HG03196 (cell line): ENCODE results near the gene PGGHG.
"Not testable (repeated sequence)": the region's sequence is repeated elsewhere in the genome, so short reads cannot be mapped to it uniquely, and the experiment has no call there.

Source experiments
- ATAC-seq: cut with Tn5 transposase; IDR thresholded peaks from one replicate; pipeline ENCODE4 v1.9.1; 2021; ENCODE audit not compliant: unreplicated experiment

Gene PGGHG

GRCh38 chr11:326842-327580 is 38.1 kb downstream of the PGGHG start:
- ATAC-seq = peak; percentile 71

DNA sequence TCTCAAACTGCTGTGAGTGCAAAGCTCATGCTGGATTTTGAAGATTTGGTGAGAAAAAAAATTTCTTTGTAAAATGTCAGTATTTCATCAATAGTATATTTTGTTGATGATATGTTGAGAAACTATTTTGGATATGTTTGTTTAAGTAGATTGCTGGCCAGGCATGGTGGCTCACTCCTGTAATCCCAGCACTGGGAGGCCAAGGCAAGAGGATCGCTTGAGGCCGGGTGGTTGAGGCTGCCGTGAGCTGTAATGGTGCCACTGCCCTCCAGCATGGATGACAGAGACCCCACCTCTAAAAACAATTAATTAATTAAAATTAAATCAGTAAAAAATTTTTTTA is 38.6 kb downstream of the PGGHG start:
- ATAC-seq = no peak

DNA sequence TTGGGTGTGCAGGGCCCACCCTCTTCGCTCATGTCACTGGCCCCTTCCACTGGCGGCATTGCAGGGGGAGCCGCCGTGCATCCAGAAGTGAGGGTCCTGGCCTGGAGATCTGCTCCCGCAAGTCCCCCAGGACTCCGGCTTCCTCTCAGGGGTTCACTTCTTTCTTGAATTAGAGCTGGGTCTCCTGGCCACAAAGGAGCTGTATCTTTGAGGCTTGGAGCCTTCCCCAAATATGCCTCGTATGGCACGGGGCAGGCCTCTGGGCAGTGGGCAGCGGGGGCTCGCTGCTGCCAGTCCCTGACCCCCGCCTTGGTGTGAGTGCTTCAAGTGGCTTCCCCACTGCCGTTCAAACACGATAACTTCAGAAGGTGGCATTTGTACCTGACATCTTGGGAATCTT is 39.1 kb downstream of the PGGHG start:
- no peak for ATAC-seq

DNA sequence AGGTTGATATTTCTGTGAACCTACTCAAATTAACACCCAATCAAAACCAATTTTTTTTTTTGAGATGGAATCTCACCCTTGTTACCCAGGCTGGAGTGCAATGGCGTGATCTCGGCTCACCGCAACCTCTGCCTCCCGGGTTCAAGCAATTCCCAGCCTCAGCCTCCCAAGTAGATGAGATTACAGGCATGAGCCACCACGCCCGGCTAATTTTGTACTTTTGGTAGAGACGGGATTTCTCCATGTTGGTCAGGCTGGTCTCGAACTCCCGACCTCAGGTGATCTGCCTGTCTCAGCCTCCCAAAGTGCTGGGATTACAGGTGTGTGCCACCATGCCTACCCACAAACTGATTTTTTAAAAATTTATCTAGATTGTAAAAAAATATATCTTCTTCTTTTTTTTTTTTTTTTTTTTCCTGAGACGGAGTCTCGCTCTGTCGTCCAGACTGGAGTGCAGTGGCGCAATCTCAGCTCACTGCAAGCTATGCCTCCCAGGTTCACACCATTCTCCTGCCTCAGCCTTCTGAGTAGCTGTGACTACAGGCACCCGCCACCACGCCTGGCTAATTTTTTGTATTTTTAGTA is 39.7 kb downstream of the PGGHG start:
- ATAC-seq = not testable (repeated sequence)

GRCh38 chr11:329886-330253 is 40.9 kb downstream of the PGGHG start:
- no peak for ATAC-seq

DNA sequence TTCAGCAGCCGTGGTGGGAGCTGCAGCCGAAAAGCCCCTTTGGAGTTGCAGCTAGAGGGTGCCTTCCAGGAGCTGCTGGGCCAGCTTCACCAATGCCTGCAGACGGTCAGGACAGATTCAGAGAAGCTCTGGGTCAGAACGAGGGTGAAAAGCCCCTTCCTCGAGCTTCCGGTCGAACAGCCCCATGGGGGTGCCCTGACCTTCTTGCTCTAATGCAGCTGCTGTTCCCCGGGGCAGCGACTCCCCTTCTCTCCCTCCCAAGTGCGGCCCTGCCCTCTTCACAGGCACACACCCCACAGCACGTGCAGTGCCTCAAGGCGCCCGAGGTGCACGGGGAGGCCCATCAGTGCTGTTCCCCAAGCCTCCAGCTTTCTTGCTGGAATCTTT is 41.4 kb downstream of the PGGHG start:
- no peak for ATAC-seq

DNA sequence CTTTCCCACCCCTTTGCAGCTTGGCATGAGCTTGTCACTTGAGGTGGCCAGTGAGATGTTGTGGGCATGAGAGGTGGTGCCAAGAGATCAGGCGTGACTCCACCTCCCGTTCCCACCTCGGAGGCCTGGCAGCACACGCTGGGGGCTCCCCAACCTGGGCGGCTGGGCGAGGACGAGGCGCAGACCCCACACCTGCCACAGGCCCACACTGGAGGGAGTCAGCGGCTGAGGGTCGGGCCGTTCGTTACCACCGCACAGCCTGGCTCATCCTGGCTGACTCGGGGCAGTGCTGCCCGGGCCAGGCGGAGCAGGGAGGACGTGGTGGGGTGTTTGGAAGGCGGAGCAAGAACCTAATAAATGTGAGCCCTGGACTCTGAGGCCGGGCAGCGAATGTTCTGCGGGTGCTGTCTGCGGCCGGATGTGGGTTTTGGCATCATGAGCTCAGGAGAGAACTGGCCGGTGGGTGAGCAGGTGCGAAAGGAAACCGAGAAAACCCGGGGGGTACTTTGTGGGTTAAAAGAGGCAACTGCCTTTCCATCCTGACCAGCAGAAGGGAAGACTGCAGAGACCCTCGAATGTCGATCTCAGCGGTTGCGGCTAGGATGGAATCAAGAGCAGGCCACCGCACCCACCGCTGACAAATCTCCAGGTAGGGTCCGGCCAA is 41.9 kb downstream of the PGGHG start:
- no peak for ATAC-seq

- no peak for ATAC-seq
Observed at GRCh38 chr11:331358-332060, 42.6 kb downstream of the PGGHG start.

- no peak for ATAC-seq
Observed at GRCh38 chr11:332651-333480, 43.9 kb downstream of the PGGHG start.

GRCh38 chr11:333616-334263 is 44.8 kb downstream of the PGGHG start:
- ATAC-seq = not testable (repeated sequence)

DNA sequence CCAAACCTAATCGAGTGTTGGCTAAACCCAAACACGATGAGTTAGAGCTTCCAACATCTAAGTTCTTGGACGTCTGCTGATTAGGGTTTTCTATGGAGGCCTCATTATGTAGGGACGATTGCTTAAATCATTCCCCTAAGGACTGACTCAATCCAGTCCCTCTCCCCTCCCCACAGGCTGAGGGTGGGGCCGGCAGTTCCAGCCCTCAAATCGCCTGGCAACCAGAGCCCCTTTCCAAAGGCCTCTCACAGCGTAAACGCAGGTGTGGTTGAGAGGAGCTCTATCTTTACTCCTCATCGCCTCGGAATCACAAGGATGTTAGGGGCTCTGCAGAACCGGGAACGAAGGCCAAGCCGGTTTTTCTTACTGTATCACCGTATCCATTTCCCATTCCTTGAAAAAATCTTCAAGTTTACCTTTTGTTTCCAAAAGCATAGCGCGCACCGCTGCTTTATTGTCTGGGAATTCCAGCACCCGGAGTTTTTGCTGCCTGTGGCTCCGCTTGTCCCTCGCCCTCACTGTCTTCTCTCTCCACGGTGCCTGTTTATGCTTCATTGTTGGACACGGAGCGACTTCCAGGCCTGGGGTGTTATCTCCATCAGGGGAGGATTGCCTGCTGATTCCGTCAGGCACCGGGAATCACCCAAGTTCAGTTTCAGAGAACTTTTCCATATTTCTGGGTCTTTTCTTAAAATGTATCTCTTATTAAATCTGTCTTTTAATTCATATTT is 45.5 kb downstream of the PGGHG start:
- no peak for ATAC-seq

- ATAC-seq = no peak
Observed at GRCh38 chr11:335779-336658, 47.1 kb downstream of the PGGHG start.

DNA sequence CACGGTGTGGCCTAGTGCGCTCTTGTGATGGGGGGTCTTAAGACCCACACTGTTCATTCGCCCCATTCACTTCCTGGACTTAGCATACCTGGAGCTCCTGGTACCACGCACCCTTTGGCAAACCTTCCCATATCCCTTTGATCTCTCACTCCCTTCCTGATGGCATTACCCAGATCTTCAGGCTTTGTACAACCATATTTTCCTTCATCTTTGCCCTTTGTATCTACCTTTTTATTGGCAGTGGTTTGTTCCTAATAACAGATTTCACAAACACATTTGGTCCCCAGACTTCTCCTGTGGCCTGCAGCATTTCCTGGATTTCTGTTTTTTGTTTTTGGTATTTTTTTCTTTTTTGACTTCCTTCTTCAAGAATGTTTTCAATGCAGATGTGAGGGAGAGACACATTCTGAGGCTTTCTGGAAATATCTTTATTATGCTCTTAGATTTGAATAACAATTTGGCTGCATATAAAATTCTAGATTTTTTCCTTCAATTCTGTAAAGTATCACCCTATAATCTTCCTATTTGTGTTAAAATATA is 47.8 kb downstream of the PGGHG start:
- ATAC-seq = no peak

DNA sequence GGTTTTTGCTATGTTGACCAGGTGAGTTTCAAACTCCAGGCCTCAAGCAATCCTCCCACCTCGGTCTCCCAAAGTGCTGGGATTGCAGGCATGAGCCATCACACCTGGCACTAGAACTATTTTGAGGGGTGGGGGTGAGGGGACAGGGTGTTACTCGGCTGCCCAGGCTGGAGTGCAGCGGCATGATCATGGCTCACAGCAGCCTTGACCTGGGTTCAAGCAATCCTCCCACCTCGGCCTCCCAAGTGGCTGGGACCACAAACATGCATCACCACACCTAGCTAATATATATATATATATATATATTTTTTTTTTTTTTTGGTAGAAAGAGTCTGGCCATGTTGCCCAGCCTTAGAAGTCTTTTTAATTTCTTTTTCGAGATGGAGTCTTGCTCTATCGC is 48.8 kb downstream of the PGGHG start:
- no peak for ATAC-seq

DNA sequence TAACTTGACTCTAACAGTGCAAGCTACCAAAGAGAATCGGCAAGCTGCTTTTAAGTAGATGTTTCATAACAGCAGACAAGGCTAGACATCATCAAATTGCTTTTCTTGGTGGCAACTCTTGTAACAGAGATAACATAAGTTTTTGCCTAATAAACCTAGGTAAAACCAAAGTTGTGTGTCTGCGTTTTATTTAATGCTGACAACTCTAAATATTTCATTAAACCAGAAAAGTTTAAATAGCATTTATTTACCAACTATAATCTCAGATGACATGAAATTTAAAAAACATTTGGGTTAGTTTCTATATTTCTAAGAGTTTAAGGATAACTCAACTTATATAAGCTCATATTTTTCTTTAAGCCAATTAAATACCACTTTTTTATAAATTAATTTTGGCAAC is 51.0 kb downstream of the PGGHG start:
- no peak for ATAC-seq

DNA sequence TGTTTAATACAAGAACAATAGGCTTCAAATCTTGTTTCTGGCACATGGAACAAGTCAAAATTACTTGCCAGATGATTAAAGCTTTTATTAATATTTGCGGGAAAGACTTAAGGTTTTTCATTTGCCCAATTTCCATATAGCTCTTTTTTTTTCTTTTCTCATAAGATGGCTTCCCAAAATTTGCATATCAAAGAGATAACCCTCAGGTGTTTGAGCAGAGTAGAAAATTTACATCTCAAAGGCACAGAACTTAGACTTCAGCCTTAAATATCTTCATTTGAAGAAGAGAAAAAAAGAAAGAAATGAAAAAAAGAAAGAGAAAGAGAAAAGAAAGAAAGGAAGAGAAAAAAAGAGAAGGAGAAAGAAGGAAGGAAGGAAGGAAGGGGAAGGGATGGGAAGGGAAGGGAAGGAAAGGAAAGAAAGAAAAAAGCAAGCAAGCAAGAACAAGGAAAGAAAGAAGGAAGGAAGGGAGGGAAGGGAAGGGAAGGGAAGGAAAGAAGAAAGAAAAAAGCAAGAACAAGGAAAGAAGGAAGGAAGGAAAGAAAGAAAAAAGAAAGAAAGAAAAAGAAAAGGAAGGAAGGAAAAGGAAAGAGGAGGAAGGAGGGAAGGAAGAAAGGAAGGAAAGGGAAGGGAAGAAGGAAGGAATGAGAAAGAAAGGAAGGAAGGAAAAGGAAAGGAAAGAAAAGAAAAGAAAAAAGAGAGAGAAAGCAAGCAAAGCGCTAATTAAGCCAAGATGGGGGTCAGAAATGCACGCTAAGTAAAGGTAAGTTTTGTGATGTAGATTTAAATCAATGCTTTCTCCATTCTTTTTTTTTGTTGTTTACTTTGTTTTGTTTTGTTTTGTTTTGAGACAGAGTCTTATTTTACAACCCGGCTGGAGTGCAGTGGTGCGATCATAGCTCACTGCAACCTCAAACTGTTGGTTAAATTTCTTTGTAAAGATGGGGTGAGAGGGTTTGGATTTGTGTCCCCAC is 51.9 kb downstream of the PGGHG start:
- no peak for ATAC-seq

GRCh38 chr11:342328-342727 is 53.4 kb downstream of the PGGHG start:
- no peak for ATAC-seq
